ENCODE measurements around the gene C5orf24. TPM values are rescaled to one million over a fixed set of nuclear protein-coding genes. Genes with fewer than 3 reads are reported as not detected.

C5orf24 gene
- total RNA-seq, 1 experiment from 2014 or later: 29.2 TPM

DNA sequence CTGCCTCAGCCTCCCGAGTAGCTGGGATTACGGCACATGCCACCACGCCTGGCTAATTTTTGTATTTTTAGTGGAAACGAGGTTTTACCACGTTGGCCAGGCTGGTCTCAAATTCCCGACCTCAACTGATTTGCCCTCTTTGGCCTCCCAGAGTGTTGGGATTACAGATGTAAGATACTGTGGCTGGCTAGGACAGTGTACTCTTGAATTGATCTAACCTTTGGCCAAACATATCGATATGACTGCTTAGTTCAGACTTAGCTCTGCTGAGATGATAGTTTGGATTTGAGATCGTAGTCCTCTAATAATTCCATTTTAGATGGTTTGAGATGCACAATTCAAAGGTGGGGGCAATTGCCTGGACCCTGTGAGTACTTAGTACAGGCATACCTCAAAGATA, 43.6 kb downstream of the C5orf24 start:
- Histone ChIP-seq H3K27ac (no peak overlapping the region), H3K4me2 (no peak overlapping the region), H3K4me3 (no peak overlapping the region), H3K27me3 (ENCODE audit: insufficient read depth, low read depth) (no peaks in the 10 kb centered on the region), H3F3A (ENCODE audit: insufficient read depth, low read depth) (no peaks in the 10 kb centered on the region; the same call in 1 of the 2 replicates), H3K9me3 (ENCODE audit: insufficient read depth, low read depth) (no peaks in the 10 kb centered on the region), H3K9me2 (ENCODE audit: insufficient read depth) (no peaks in the 10 kb centered on the region), H3K36me3 (ENCODE audit: low read depth) (no peaks in the 10 kb centered on the region; the same call in 1 of the 2 replicates), H3K4me1 (replicated peaks; ENCODE audit: insufficient read depth) (no peaks in the 10 kb centered on the region), H2AFZ (no peak overlapping the region), H3K79me2 (ENCODE audit: low read depth) (no peaks in the 10 kb centered on the region), H4K20me1 (ENCODE audit: insufficient read depth) (no peaks in the 10 kb centered on the region; the same call in 1 of the 2 replicates)
- no peak for TF ChIP-seq EZH2 (IDR thresholded peaks at IDR 0.05; ENCODE audit: low read depth)
- TF ChIP-seq, protein P1, sequence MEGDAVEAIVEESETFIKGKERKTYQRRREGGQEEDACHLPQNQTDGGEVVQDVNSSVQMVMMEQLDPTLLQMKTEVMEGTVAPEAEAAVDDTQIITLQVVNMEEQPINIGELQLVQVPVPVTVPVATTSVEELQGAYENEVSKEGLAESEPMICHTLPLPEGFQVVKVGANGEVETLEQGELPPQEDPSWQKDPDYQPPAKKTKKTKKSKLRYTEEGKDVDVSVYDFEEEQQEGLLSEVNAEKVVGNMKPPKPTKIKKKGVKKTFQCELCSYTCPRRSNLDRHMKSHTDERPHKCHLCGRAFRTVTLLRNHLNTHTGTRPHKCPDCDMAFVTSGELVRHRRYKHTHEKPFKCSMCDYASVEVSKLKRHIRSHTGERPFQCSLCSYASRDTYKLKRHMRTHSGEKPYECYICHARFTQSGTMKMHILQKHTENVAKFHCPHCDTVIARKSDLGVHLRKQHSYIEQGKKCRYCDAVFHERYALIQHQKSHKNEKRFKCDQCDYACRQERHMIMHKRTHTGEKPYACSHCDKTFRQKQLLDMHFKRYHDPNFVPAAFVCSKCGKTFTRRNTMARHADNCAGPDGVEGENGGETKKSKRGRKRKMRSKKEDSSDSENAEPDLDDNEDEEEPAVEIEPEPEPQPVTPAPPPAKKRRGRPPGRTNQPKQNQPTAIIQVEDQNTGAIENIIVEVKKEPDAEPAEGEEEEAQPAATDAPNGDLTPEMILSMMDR (conservative IDR thresholded peaks at IDR 0.05): no peak
- ChIA-PET POLR2A (ENCODE audit: unreplicated experiment) (no interaction called here), CTCF (no interaction called here)
- DNase-seq: no peak
- no TSS peak for BruUV-seq (replicated peaks)
- intact Hi-C loops (cut with micrococcal nuclease; ENCODE audit: unreplicated experiment): no loop called here

DNA sequence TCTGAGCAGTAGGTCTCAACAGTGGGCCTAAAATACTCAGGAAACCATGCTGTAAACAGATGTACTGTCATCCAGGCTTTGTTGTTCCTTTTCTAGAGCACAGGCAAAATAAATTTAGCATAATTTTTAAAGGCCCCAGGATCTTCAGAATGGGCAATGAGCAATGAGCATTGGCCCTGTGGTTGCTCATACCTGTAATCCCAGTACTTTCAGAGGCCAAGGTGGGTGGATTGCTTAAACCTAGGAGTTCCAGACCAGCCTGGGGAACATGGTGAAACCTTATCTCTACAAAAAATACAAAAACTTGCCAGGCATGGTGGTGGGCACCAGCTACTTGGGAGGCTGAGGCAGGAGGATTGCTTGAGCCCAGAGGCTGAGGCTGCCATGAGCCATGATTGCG, 45.7 kb downstream of the C5orf24 start:
- Histone ChIP-seq H2AFZ (no peak overlapping the region), H3F3A (ENCODE audit: insufficient read depth, low read depth) (no peaks in the 10 kb centered on the region; the same call in 1 of the 2 replicates), H4K20me1 (ENCODE audit: insufficient read depth) (no peaks in the 10 kb centered on the region; the same call in 1 of the 2 replicates), H3K9me3 (ENCODE audit: insufficient read depth, low read depth) (no peaks in the 10 kb centered on the region), H3K27ac (no peak overlapping the region), H3K4me3 (no peak overlapping the region), H3K36me3 (ENCODE audit: low read depth) (no peaks in the 10 kb centered on the region; the same call in 1 of the 2 replicates), H3K27me3 (ENCODE audit: insufficient read depth, low read depth) (no peaks in the 10 kb centered on the region), H3K4me2 (no peak overlapping the region), H3K4me1 (replicated peaks; ENCODE audit: insufficient read depth) (no peaks in the 10 kb centered on the region), H3K9me2 (ENCODE audit: insufficient read depth) (no peaks in the 10 kb centered on the region), H3K79me2 (ENCODE audit: low read depth) (no peaks in the 10 kb centered on the region)
- CTCF ChIA-PET: no interaction called here
- intact Hi-C loops (cut with micrococcal nuclease; ENCODE audit: unreplicated experiment): no loop called here
- no peak for DNase-seq
- POLR2A ChIA-PET (ENCODE audit: unreplicated experiment): no interaction called here
- TF ChIP-seq, protein P1 (conservative IDR thresholded peaks at IDR 0.05): no peak
- TF ChIP-seq EZH2 (IDR thresholded peaks at IDR 0.05; ENCODE audit: low read depth): no peak
- BruUV-seq (replicated peaks): no TSS peak

GRCh38 chr5:134892282-134892681, 46.5 kb downstream of the C5orf24 start:
- BruUV-seq (replicated peaks): no TSS peak
- POLR2A ChIA-PET (ENCODE audit: unreplicated experiment): no interaction called here
- TF ChIP-seq EZH2 (IDR thresholded peaks at IDR 0.05; ENCODE audit: low read depth): no peak
- TF ChIP-seq, protein P1 (conservative IDR thresholded peaks at IDR 0.05): no peak

More at GRCh38 chr5:134892282-134892681, 46.5 kb downstream of the C5orf24 start:
- Histone ChIP-seq H3K4me3 (no peak overlapping the region), H3K79me2 (ENCODE audit: low read depth) (no peaks in the 10 kb centered on the region), H3K9me2 (ENCODE audit: insufficient read depth) (no peaks in the 10 kb centered on the region), H3K27me3 (ENCODE audit: insufficient read depth, low read depth) (no peaks in the 10 kb centered on the region), H4K20me1 (ENCODE audit: insufficient read depth) (no peaks in the 10 kb centered on the region; the same call in 1 of the 2 replicates), H3K36me3 (ENCODE audit: low read depth) (no peaks in the 10 kb centered on the region; the same call in 1 of the 2 replicates), H3K4me1 (replicated peaks; ENCODE audit: insufficient read depth) (no peaks in the 10 kb centered on the region), H3K27ac (no peak overlapping the region), H3K4me2 (no peak overlapping the region), H3K9me3 (ENCODE audit: insufficient read depth, low read depth) (no peaks in the 10 kb centered on the region), H2AFZ (no peak overlapping the region), H3F3A (ENCODE audit: insufficient read depth, low read depth) (no peaks in the 10 kb centered on the region; the same call in 1 of the 2 replicates)
- CTCF ChIA-PET: no interaction called here
- intact Hi-C loops (cut with micrococcal nuclease; ENCODE audit: unreplicated experiment): no loop called here
- DNase-seq: no peak

Measured in PC-9 (cell line).